Psoas muscle (tissue), 8 donors: ENCODE data around the gene RAVER2. TPM values are rescaled to one million over a fixed set of nuclear protein-coding genes. Genes with fewer than 3 reads are reported as not detected.
"Not testable (repeated sequence)": the region's sequence is repeated elsewhere in the genome, so short reads cannot be mapped to it uniquely, and the experiment has no call there.

Experiments
- ATAC-seq, 4 donors: fragments of 200-7000 bp; cut with Tn5 transposase; one replicate each; pipeline ENCODE4 v1.9.1; 2020; ENCODE audit warnings: moderate library complexity in 3 of 4, mild to moderate bottlenecking in 2 of 4
- DNase-seq, 2 donors: peaks; one replicate each; pipeline ENCODE4 v3.0.0-alpha.2; 2020
- H3K27ac ChIP-seq: fragments of 200-600 bp; one replicate; pipeline ENCODE4 v1.8.0; 2022
- H3K27me3 ChIP-seq, 3 donors: fragments of 200-600 bp in 1 of 3; one replicate each; pipeline versions ENCODE4 v1.6.1 to v1.8.0; 2013 to 2022; ENCODE audit warnings: low read length in 2 of 3, mild to moderate bottlenecking in 2 of 3, moderate library complexity in 1 of 3; ENCODE audit not compliant: insufficient read depth in 3 of 3
- H3K36me3 ChIP-seq, 2 donors: fragments of 200-600 bp in 1 of 2; one replicate each; pipeline versions ENCODE4 v1.6.1 to v1.8.0; 2013 to 2022; ENCODE audit warnings: low read depth in 1 of 2, mild to moderate bottlenecking in 1 of 2, moderate library complexity in 1 of 2; ENCODE audit not compliant: insufficient read depth in 1 of 2
- H3K4me1 ChIP-seq: fragments of 200-600 bp; one replicate; pipeline ENCODE4 v1.8.0; 2022
- H3K4me3 ChIP-seq: fragments of 200-600 bp; one replicate; pipeline ENCODE4 v1.8.0; 2022; ENCODE audit warnings: mild to moderate bottlenecking
- H3K9me3 ChIP-seq: fragments of 200-600 bp; one replicate; pipeline ENCODE4 v1.8.0; 2022
- CTCF ChIP-seq: fragments of 200-600 bp; IDR thresholded peaks from one replicate; pipeline ENCODE4 v1.8.0; 2022; ENCODE audit warnings: antibody characterized with exemption
- WGBS, 3 donors: extraction: QIAGEN DNeasy Blood & Tissue Kit; methylation state at CpG; one replicate each; pipeline versions ENCODE4 v1.1.6 to v1.1.7; 2013; 5-methylcytosine and 5-hydroxymethylcytosine counted together
- intact Hi-C, 2 donors: fragments of 100-400 bp; cut with DNase I; formaldehyde crosslinking; loops; one replicate each; pipeline versions ENCODE4 v1.11.0 to v1.14.2; 2022
- polyA plus RNA-seq, 3 donors: library from polyadenylated mRNA; stranded (reverse); fragments of 200-250 nt; gene quantifications; one replicate each; pipeline ENCODE4 v1.2.3, GENCODE V29; 2013
- total RNA-seq, 4 donors: library from RNA; stranded (reverse); fragmentation: NEBNext Ultra II Directional in 2 of 4; extraction: Animal tissue kit (Norgen Biotek cat#: 25700) in 2 of 4; gene quantifications; one replicate each; pipeline versions ENCODE4 v1.2.1 to v1.2.4, GENCODE V29; 2021 to 2023
- donor health status: healthy with polysubstance abuse.
- donor health status: DM: no; HTN: no; CAD: no; lungs with moderate emphysema.
- donor health status: Bipolar disorder and iron deficiency.
- donor health status: healthy.
- donor health status: DM: yes; HTN: yes; CAD: no.
- donor health status: DM: no; HTN: no; CAD: no.
- donor health status: DM: no; HTN: no; CAD: no.
- donor health status: DM: yes; HTN: yes; CAD: no.

Gene RAVER2
- total and polyA plus RNA-seq, 7 donors = 1.5 to 12.3 (median 9.0) TPM

DNA sequence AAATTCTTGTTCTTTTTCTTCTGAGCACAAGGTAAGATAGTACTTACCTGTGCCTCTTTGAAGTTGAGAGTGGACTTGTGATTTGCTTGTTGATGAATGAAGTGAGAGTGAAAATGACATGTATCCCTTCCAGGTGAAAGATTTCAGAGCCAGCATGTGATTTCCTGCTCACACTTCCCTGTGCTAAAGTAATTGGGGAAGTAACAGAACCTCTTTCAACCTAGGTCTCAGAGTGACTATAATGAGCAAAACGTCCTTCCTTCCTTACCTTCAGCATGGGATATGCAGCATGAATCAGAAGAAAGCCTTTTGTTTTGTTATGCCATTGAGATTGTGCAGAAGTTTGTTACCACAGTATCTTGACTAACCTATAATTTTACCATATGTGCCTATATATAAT, 24.6 kb downstream of the RAVER2 start:
- Histone ChIP-seq H3K4me3 (no peak overlapping the region), H3K27me3 (no peaks in the 10 kb centered on the region), H3K9me3 (peaks cover 6% of the 10 kb centered on the region), H3K27ac (no peak overlapping the region), H3K4me1 (peaks cover 8% of the 10 kb centered on the region), H3K36me3 (peaks cover 0 to 24% of the 10 kb centered on the region in 2 donors)
- 60 to 74% (median 70%) methylated on average over 1 of the region's 1 CpG for WGBS, 3 donors
- intact Hi-C loops = no loop called here
- ATAC-seq (no peak), DNase-seq (no peak)
- no peak for TF ChIP-seq CTCF

GRCh38 chr1:64769971-64770370, 25.1 kb downstream of the RAVER2 start:
- Histone ChIP-seq H3K4me1 (peaks cover 8% of the 10 kb centered on the region), H3K4me3 (no peak overlapping the region), H3K36me3 (peaks cover 0 to 24% of the 10 kb centered on the region in 2 donors), H3K27ac (no peak overlapping the region), H3K9me3 (peaks cover 6% of the 10 kb centered on the region), H3K27me3 (no peaks in the 10 kb centered on the region)
- 97 to 100% (median 98%) methylated on average over 2 of the region's 2 CpGs for WGBS, 3 donors
- no peak for TF ChIP-seq CTCF
- DNase-seq (no peak), ATAC-seq (no peak)
- intact Hi-C loops = no loop called here

- H3K4me3 ChIP-seq, ATAC-seq, H3K9me3 ChIP-seq, DNase-seq, H3K4me1 ChIP-seq, H3K27me3 ChIP-seq, H3K27ac ChIP-seq, intact Hi-C loops: not testable (repeated sequence)
- peaks cover 0 to 31% of the 10 kb centered on the region in 2 donors for H3K36me3 ChIP-seq
- 97 to 98% (median 97%) methylated on average over 3 of the region's 3 CpGs for WGBS, 3 donors
These were observed 28.4 kb downstream of the RAVER2 start for GRCh38 chr1:64773306-64773705.

DNA sequence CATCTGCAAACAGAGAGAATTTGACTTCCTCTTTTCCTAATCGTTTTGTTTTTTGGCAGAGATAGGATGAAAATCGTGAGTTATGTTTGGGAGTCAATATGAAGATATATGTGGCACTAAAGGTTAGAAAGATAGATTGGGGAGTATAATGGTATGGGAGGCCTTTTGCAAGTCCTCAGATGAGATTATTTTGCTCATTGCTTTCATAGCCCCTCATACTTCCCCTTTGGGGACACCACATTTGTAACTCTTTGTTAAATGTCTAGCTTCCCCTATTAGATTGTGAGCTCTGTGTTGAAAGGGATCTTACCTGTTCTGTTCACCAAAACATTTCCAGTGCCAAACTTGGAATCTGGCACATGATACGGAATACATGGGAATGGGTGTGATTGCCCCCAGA, 30.2 kb downstream of the RAVER2 start:
- 80 to 86% (median 83%) methylated on average over 3 of the region's 3 CpGs for WGBS, 3 donors
- no peak for ATAC-seq
- TF ChIP-seq CTCF = no peak

DNA sequence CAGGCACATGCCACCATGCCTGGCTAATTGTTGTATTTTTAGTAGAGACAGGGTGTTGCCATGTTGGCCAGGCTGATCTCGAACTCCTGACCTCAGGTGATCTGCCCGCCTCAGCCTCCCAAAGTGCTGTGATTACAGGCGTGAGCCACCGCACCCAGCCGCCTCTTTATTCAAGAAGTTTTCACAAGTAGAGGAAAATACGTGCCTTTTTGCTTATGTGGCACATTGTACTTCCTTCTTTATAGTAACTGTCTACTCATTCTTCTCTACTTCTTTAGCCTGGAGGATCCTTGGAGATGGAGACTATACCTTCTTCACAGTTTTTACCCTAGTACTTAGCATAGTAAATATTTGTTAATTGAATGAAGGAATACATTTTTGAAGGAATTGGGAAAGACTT, 37.2 kb downstream of the RAVER2 start:
- 94 to 96% (median 96%) methylated on average over 6 of the region's 6 CpGs for WGBS, 3 donors
- DNase-seq, H3K27me3 ChIP-seq, H3K4me3 ChIP-seq, H3K9me3 ChIP-seq, ATAC-seq, intact Hi-C loops, H3K4me1 ChIP-seq, H3K27ac ChIP-seq: not testable (repeated sequence)
- H3K36me3 ChIP-seq = peaks cover 3 to 16% of the 10 kb centered on the region in 2 donors

More for the DNA sequence above, 30.2 kb downstream of the RAVER2 start:
- Histone ChIP-seq H3K27me3 (no peaks in the 10 kb centered on the region), H3K4me3 (no peak overlapping the region), H3K36me3 (peaks cover 0 to 21% of the 10 kb centered on the region in 2 donors), H3K4me1 (no peaks in the 10 kb centered on the region), H3K9me3 (peaks cover 5% of the 10 kb centered on the region), H3K27ac (no peak overlapping the region)
- DNase-seq = no peak
- intact Hi-C loops = no loop called here

- H3K27ac ChIP-seq, DNase-seq, H3K27me3 ChIP-seq, ATAC-seq, H3K9me3 ChIP-seq, H3K4me3 ChIP-seq, intact Hi-C loops, H3K4me1 ChIP-seq: not testable (repeated sequence)
- 93 to 98% (median 94%) methylated on average over 5 of the region's 5 CpGs for WGBS, 3 donors
- peaks cover 3 to 14% of the 10 kb centered on the region in 2 donors for H3K36me3 ChIP-seq
These were observed 38.0 kb downstream of the RAVER2 start for GRCh38 chr1:64782848-64783247.
